CD4-positive, alpha-beta T cell (primary cell): ENCODE results near the gene ASB16. TPM values are rescaled to one million over a fixed set of nuclear protein-coding genes. Genes with fewer than 3 reads are reported as not detected.
"Not testable (repeated sequence)": the region's sequence is repeated elsewhere in the genome, so short reads cannot be mapped to it uniquely, and the experiment has no call there.

ENCODE experiments used
- ATAC-seq: fragments of 200-7000 bp; cut with Tn5 transposase; one replicate; pipeline ENCODE4 v1.10.0; 2022; ENCODE audit warnings: mild to moderate bottlenecking; ENCODE audit not compliant: poor library complexity
- CTCF ChIA-PET: fragments of 350-600 bp; sonication (Branson Sonifier 250); formaldehyde crosslinking; loops from one replicate; lab custom pipeline; 2021; ENCODE audit warnings: antibody characterized with exemption, inconsistent platforms; lab: Charles Lee
- POLR2A ChIA-PET: fragments of 350-600 bp; sonication (Branson Sonifier 250); formaldehyde crosslinking; loops from one replicate; lab custom pipeline; 2021; ENCODE audit warnings: antibody characterized with exemption, inconsistent platforms; lab: Charles Lee
- DNase-seq, 14 experiments: peaks; one replicate each; pipeline ENCODE4 v3.0.0-alpha.2; 2013 to 2020; ENCODE audit warnings: mixed read lengths in 2 of 14
- H3K27ac ChIP-seq, 2 donors: one replicate each; pipeline versions ENCODE4 v1.5.1 to v1.7.0; 2013; ENCODE audit warnings: low read length in 2 of 2, low read depth in 1 of 2, mild to moderate bottlenecking in 1 of 2
- H3K27me3 ChIP-seq, 2 experiments: 1 replicate in 1 of 2; 2 replicates in 1 of 2; pipeline versions ENCODE4 v1.6.1 to v1.7.0; 2013; ENCODE audit warnings: low read length in 2 of 2, control low read depth in 1 of 2, mild to moderate bottlenecking in 1 of 2, moderate library complexity in 1 of 2; ENCODE audit not compliant: insufficient read depth in 2 of 2, control insufficient read depth in 1 of 2
- H3K36me3 ChIP-seq: one replicate; pipeline ENCODE4 v1.6.1; 2013; ENCODE audit warnings: low read length, control low read depth; ENCODE audit not compliant: insufficient read depth
- H3K4me1 ChIP-seq: one replicate; pipeline ENCODE4 v1.6.1; 2013; ENCODE audit warnings: low read length, control low read depth; ENCODE audit not compliant: insufficient read depth
- H3K4me3 ChIP-seq: one replicate; pipeline ENCODE4 v1.5.1; 2013; ENCODE audit warnings: mild to moderate bottlenecking, low read length, moderate library complexity
- H3K9me3 ChIP-seq, 2 experiments: 1 replicate in 1 of 2; 2 replicates in 1 of 2; pipeline versions ENCODE4 v1.6.1 to v1.7.0; 2013; ENCODE audit warnings: low read length in 2 of 2, mild to moderate bottlenecking in 2 of 2, control low read depth in 1 of 2, moderate library complexity in 1 of 2; ENCODE audit not compliant: control insufficient read depth in 1 of 2, insufficient read depth in 1 of 2
- H3K27ac Mint-ChIP-seq: one replicate; pipeline ENCODE4 v1.8.0; 2020; ENCODE audit warnings: mixed read lengths
- H3K27me3 Mint-ChIP-seq: one replicate; pipeline ENCODE4 v1.8.0; 2021; ENCODE audit warnings: mixed read lengths
- H3K36me3 Mint-ChIP-seq: one replicate; pipeline ENCODE4 v1.8.0; 2021; ENCODE audit warnings: low read depth, mixed read lengths
- H3K4me1 Mint-ChIP-seq: one replicate; pipeline ENCODE4 v1.8.0; 2021; ENCODE audit warnings: low read depth, mixed read lengths
- H3K4me3 Mint-ChIP-seq: one replicate; pipeline ENCODE4 v1.8.0; 2020; ENCODE audit warnings: mild to moderate bottlenecking, mixed read lengths
- H3K9me3 Mint-ChIP-seq: one replicate; pipeline ENCODE4 v1.8.0; 2020; ENCODE audit warnings: mixed read lengths
- CTCF ChIP-seq: fragments of 200-600 bp; IDR thresholded peaks from one replicate; pipeline ENCODE4 v1.8.0; 2022; ENCODE audit warnings: antibody characterized with exemption, mild to moderate bottlenecking
- intact Hi-C, 2 experiments: fragments of 100-400 bp; cut with DNase I in 1 of 2; cut with micrococcal nuclease in 1 of 2; formaldehyde crosslinking; loops; one replicate each; pipeline versions ENCODE4 v1.15.1 to v1.9.0; 2023 to 2025; cut with DNase I, micrococcal nuclease
- total RNA-seq, 174 experiments: library from RNA in 2 of 174; stranded (reverse) in 2 of 174; gene quantifications; one replicate each; pipeline ENCODE4 v1.2.3 and lab custom pipeline; 2021 to 2026

ASB16 gene
- total RNA-seq, 2 experiments from 2014 or later, result 0.11 TPM; not detected in 1

GRCh38 chr17:44144966-44145739 is 25.4 kb upstream of the ASB16 start:
- Histone ChIP-seq H3K4me3 (no peak overlapping the region), H3K27me3 (no peaks in the 10 kb centered on the region), H3K27ac (no peak overlapping the region), H3K4me1 (peaks cover 14% of the 10 kb centered on the region), H3K36me3 (no peaks in the 10 kb centered on the region), H3K9me3 (no peaks in the 10 kb centered on the region)
- TF ChIP-seq CTCF, result no peak
- intact Hi-C loops, result loop anchor here (5.0 kb wide), 4 partner anchors 57 to 202 kb away; partner anchors contain the start of gene GRN (in 1 of the 2)
- H3K36me3 Mint-ChIP-seq, result no peaks in the 10 kb centered on the region
- H3K9me3 Mint-ChIP-seq, result no peaks in the 10 kb centered on the region
- CTCF ChIA-PET, result interaction anchor here (1.0 to 1.3 kb wide), 2 partner anchors 23 to 65 kb away, joined by 3 read pairs; no protein-coding TSS in a partner anchor
- POLR2A ChIA-PET, result interaction anchor here (0.7 kb wide), 1 partner anchor 180 kb away, joined by 4 read pairs; no protein-coding TSS in a partner anchor
- peaks cover 7% of the 10 kb centered on the region for H3K4me1 Mint-ChIP-seq
- no peak for ATAC-seq
- no peak for DNase-seq
- H3K4me3 Mint-ChIP-seq, result peak overlapping the region; percentile 17
- H3K27me3 Mint-ChIP-seq, result no peaks in the 10 kb centered on the region
- H3K27ac Mint-ChIP-seq, result no peak overlapping the region

- Mint-ChIP-seq H3K36me3 (no peaks in the 10 kb centered on the region), H3K4me1 (peaks cover 3% of the 10 kb centered on the region), H3K27me3 (no peaks in the 10 kb centered on the region), H3K9me3 (no peaks in the 10 kb centered on the region), H3K27ac (no peak overlapping the region), H3K4me3 (no peak overlapping the region)
- CTCF ChIA-PET, result interaction anchor here (1.3 kb wide), 1 partner anchor 22 kb away, joined by 3 read pairs; no protein-coding TSS in a partner anchor
- POLR2A ChIA-PET, result no interaction called here
- Histone ChIP-seq H3K27ac (no peak overlapping the region), H3K36me3 (no peaks in the 10 kb centered on the region), H3K4me1 (peaks cover 9% of the 10 kb centered on the region), H3K9me3 (no peaks in the 10 kb centered on the region), H3K4me3 (no peak overlapping the region), H3K27me3 (no peaks in the 10 kb centered on the region)
- no peak for ATAC-seq
- intact Hi-C loops, result no loop called here
- TF ChIP-seq CTCF, result no peak
- no peak for DNase-seq
Observed at GRCh38 chr17:44146375-44147346, 23.8 kb upstream of the ASB16 start.

- ChIA-PET CTCF (no interaction called here), POLR2A (no interaction called here)
- ATAC-seq (no peak), DNase-seq (no peak)
- H3K9me3 ChIP-seq, result no peaks in the 10 kb centered on the region
- no peak overlapping the region for H3K4me3 Mint-ChIP-seq
- no peaks in the 10 kb centered on the region for H3K36me3 Mint-ChIP-seq
- H3K27ac Mint-ChIP-seq, result no peak overlapping the region
- no peaks in the 10 kb centered on the region for H3K27me3 ChIP-seq
- no peak for TF ChIP-seq CTCF
- no peaks in the 10 kb centered on the region for H3K9me3 Mint-ChIP-seq
- no peaks in the 10 kb centered on the region for H3K4me1 ChIP-seq
- intact Hi-C loops, result no loop called here
- no peaks in the 10 kb centered on the region for H3K27me3 Mint-ChIP-seq
- no peaks in the 10 kb centered on the region for H3K4me1 Mint-ChIP-seq
- H3K27ac ChIP-seq, result no peak overlapping the region
- no peak overlapping the region for H3K4me3 ChIP-seq
- H3K36me3 ChIP-seq, result no peaks in the 10 kb centered on the region
Observed at GRCh38 chr17:44147812-44148211, 22.7 kb upstream of the ASB16 start.

- H3K27me3 ChIP-seq, H3K36me3 ChIP-seq, H3K27ac Mint-ChIP-seq, H3K9me3 Mint-ChIP-seq, ATAC-seq, POLR2A ChIA-PET, H3K4me1 ChIP-seq, H3K4me3 Mint-ChIP-seq, DNase-seq, H3K9me3 ChIP-seq, H3K4me1 Mint-ChIP-seq, H3K36me3 Mint-ChIP-seq, H3K27ac ChIP-seq, H3K4me3 ChIP-seq, H3K27me3 Mint-ChIP-seq, intact Hi-C loops, CTCF ChIA-PET: not testable (repeated sequence)
Observed at GRCh38 chr17:44149066-44149465, 21.4 kb upstream of the ASB16 start.
